ENCODE data around the gene COX14.

DNA sequence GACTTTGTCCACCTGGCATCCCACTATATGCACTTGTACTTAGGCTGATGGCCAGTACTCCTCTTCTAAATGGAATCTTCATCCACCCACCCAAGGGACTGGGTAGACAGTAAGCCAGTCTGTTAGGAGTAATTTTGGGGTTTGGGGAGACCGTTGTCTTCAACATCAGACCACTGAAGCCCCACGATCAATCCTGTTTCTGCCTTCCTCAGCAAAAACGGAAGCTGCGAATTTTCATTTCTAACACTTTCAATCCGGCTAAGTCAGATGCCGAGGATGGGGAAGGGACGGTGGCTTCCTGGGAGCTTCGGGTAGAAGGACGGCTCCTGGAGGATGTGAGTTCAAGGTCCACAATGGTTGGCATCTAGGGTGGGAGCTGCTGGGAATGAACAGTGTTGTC is 24.9 kb upstream of the COX14 start:
- TF ChIP-seq EZH2phosphoT487 (IDR thresholded peaks at IDR 0.05): no peak
- TF ChIP-seq, protein P1, sequence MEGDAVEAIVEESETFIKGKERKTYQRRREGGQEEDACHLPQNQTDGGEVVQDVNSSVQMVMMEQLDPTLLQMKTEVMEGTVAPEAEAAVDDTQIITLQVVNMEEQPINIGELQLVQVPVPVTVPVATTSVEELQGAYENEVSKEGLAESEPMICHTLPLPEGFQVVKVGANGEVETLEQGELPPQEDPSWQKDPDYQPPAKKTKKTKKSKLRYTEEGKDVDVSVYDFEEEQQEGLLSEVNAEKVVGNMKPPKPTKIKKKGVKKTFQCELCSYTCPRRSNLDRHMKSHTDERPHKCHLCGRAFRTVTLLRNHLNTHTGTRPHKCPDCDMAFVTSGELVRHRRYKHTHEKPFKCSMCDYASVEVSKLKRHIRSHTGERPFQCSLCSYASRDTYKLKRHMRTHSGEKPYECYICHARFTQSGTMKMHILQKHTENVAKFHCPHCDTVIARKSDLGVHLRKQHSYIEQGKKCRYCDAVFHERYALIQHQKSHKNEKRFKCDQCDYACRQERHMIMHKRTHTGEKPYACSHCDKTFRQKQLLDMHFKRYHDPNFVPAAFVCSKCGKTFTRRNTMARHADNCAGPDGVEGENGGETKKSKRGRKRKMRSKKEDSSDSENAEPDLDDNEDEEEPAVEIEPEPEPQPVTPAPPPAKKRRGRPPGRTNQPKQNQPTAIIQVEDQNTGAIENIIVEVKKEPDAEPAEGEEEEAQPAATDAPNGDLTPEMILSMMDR (IDR thresholded peaks at IDR 0.05): no peak
- TF ChIP-seq EZH2 (IDR thresholded peaks at IDR 0.05): no peak

Measured in neural progenitor cell (in vitro differentiated cells).